Stimulated activated memory B cell treated with anti-CD40 and anti-IgM and Interleukin-4, amounts not matched to agents 10 μg/mL and 1 μg/mL and 100 μg/mL, for 72 hours (primary cell): Measurements from ENCODE around the gene FANCE.
"Not testable (repeated sequence)": the region's sequence is repeated elsewhere in the genome, so short reads cannot be mapped to it uniquely, and the experiment has no call there.

Experiments used
- ATAC-seq: fragments of 150-1000 bp; cut with Tn5 transposase; 2 replicates; pipeline ENCODE4 v1.10.0; 2021
- H3K27ac Mint-ChIP-seq: one replicate; pipeline ENCODE4 v1.8.0; 2022; ENCODE audit warnings: mild to moderate bottlenecking, mixed read lengths
- H3K27me3 Mint-ChIP-seq: one replicate; pipeline ENCODE4 v1.8.0; 2022; ENCODE audit warnings: mixed read lengths
- H3K36me3 Mint-ChIP-seq: one replicate; pipeline ENCODE4 v1.8.0; 2022; ENCODE audit warnings: mixed read lengths
- H3K4me1 Mint-ChIP-seq: one replicate; pipeline ENCODE4 v1.8.0; 2022; ENCODE audit warnings: mixed read lengths
- H3K4me3 Mint-ChIP-seq: one replicate; pipeline ENCODE4 v1.8.0; 2022; ENCODE audit warnings: mild to moderate bottlenecking, moderate library complexity, mixed read lengths
- H3K9me3 Mint-ChIP-seq: one replicate; pipeline ENCODE4 v1.8.0; 2022; ENCODE audit warnings: mixed read lengths

Gene FANCE

DNA sequence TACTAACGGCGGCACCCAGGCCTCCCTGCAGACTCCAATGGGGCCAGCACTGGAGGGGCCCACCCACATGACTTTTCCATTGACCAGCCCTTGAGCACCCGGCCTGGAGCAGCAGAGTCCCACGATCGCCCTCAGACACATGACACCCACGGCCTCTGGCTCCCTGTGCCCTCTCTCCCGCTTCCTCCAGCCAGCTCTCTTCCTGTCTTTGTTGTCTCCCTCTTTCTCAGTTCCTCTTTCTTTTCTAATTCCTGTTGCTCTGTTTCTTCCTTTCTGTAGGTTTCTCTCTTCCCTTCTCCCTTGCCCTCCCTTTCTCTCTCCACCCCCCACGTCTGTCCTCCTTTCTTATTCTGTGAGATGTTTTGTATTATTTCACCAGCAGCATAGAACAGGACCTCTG lies 26.1 kb upstream of the FANCE start:
- ATAC-seq = no peak
- no peaks in the 10 kb centered on the region for H3K27me3 Mint-ChIP-seq
- H3K9me3 Mint-ChIP-seq = peaks cover 11% of the 10 kb centered on the region
- peak overlapping the region; percentile 15 for H3K27ac Mint-ChIP-seq
- peaks cover 11% of the 10 kb centered on the region for H3K4me1 Mint-ChIP-seq
- H3K4me3 Mint-ChIP-seq = no peak overlapping the region
- H3K36me3 Mint-ChIP-seq = peaks cover 66% of the 10 kb centered on the region

DNA sequence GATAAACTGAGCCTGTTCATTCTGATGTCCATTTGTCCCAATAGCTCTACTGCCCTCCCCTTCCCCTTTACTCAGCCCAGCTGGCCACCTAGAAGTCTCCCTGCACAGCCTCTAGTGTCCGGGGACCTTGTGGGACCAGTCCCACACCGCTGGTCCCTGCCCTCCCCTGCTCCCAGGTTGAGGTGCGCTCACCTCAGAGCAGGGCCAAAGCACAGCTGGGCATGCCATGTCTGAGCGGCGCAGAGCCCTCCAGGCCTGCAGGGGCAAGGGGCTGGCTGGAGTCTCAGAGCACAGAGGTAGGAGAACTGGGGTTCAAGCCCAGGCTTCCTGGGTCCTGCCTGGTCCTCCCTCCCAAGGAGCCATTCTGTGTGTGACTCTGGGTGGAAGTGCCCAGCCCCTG lies 24.7 kb upstream of the FANCE start:
- no peaks in the 10 kb centered on the region for H3K27me3 Mint-ChIP-seq
- peaks cover 11% of the 10 kb centered on the region for H3K4me1 Mint-ChIP-seq
- peaks cover 11% of the 10 kb centered on the region for H3K9me3 Mint-ChIP-seq
- H3K27ac Mint-ChIP-seq = no peak overlapping the region
- peaks cover 57% of the 10 kb centered on the region for H3K36me3 Mint-ChIP-seq
- H3K4me3 Mint-ChIP-seq = no peak overlapping the region
- no peak for ATAC-seq

DNA sequence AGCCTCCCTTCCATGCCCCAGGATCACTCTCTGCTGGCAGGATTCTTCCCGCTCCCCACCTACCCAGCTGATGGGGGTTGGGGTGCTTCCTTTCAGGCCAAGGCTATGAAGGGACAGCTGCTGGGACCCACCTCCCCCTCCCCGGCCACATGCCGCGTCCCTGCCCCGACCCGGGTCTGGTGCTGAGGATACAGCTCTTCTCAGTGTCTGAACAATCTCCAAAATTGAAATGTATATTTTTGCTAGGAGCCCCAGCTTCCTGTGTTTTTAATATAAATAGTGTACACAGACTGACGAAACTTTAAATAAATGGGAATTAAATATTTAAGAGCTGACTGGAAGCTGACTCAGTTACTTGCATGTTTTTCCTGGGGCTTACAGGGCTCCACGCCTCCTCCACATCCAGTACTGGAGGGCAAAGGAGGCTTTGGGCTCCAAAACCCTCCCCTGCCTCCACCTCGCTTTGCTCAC lies 24.3 kb upstream of the FANCE start:
- Mint-ChIP-seq H3K36me3 (peaks cover 54% of the 10 kb centered on the region), H3K27me3 (no peaks in the 10 kb centered on the region), H3K4me1 (peaks cover 11% of the 10 kb centered on the region), H3K27ac (no peak overlapping the region), H3K4me3 (no peak overlapping the region), H3K9me3 (peaks cover 11% of the 10 kb centered on the region)
- ATAC-seq = no peak

DNA sequence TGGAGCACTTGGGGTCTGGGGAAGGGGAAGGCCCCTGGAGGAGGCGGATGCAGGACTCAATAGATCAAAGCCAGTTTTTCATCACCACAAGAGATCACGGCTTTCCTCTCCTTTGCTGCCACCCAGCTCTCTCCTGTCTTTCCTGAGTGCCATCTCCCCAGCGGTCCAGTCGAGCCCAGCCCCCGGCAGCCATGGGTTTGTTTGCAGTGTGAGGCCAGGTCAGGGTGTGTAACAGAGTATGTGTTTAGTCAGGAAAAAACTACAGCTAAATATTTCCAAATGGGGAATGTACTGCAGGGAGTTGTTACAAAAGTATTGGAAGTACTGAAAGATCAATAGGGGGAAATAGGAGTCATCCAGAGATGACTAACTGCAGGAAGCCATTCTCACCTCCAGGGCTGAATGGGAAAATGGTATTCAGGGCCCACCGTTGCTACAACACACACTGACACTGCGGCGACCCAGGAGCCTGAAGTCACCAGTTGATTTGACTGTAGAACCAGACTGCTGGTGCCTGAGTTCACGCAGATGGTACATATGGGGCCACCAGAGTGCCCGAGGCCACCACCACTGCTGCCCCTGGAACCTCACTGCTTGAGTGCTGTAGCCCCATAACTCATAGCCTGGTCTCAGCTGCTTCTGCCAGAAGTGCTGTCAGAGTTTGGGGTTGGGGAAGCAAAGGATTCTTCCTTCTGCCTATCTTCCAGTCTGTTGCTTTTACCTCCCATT lies 23.6 kb upstream of the FANCE start:
- Mint-ChIP-seq H3K36me3 (peaks cover 51% of the 10 kb centered on the region), H3K9me3 (peaks cover 11% of the 10 kb centered on the region), H3K4me3 (no peak overlapping the region), H3K27ac (no peak overlapping the region), H3K4me1 (peaks cover 11% of the 10 kb centered on the region), H3K27me3 (no peaks in the 10 kb centered on the region)
- no peak for ATAC-seq

DNA sequence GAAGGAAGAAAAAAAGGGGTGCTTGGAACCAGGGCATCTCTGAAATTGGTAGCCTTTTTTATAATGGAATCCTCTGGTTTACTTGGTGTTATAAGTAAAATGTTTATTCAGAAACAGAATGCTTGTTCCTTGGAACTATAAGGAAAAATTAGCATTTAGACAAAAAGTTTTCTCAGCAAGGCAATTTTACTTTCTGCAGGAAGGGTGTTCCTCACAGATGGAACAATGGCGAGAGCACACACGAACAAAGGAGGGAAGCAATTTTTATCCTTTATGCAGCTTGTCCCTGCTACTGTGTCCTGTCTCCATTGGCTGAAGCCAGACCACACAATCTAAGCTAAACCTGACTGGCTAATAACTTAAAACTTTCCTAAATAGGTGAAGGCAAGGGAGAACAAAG lies 22.7 kb upstream of the FANCE start:
- H3K4me1 Mint-ChIP-seq = peaks cover 11% of the 10 kb centered on the region
- no peak for ATAC-seq

DNA sequence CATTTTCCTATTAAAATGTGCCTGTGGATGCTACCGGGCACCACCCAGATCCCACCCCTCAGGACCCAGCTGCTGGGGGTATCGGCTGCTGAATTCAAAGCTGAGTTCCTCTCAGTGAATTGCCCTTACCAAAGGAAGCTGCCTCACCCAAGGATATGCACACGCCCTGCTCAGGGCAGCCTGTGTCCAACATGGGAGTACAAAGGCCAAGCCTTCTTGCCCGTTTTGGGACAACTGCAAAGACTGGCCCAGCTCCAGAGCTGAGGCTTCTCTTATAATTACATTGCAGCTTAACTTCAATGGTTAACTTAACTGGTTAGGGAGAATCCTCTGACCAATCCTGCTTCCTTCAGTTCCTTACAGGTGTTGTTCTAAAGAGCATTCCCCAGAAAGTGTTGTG lies 19.8 kb upstream of the FANCE start:
- Mint-ChIP-seq H3K4me3 (no peak overlapping the region), H3K27ac (no peak overlapping the region), H3K36me3 (peaks cover 18% of the 10 kb centered on the region), H3K9me3 (peaks cover 11% of the 10 kb centered on the region), H3K27me3 (no peaks in the 10 kb centered on the region), H3K4me1 (no peaks in the 10 kb centered on the region)
- ATAC-seq = no peak

More for the DNA sequence above, 22.7 kb upstream of the FANCE start:
- Mint-ChIP-seq H3K4me3 (no peak overlapping the region), H3K9me3 (peaks cover 11% of the 10 kb centered on the region), H3K27me3 (no peaks in the 10 kb centered on the region), H3K36me3 (peaks cover 42% of the 10 kb centered on the region), H3K27ac (no peak overlapping the region)

DNA sequence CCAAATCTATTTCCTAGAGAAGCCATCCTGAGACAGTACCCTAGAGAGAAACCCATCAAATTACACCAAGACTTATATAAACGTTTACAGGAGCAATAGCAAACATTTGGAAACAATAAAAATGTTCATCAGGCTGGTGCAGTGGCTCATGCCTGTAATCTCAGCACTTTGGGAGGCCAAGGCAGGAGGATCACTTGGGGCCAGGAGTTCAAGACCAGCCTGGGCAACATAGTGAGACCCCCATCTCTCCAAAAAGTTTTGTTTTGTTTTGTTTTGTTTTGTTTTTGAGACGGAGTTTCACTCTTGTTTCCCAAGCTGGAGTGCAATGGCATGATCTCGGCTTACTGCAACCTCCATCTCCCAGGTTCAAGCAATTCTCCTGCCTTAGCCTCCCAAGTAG lies 19.4 kb upstream of the FANCE start:
- not testable (repeated sequence) for ATAC-seq
- H3K36me3 Mint-ChIP-seq = peaks cover 14% of the 10 kb centered on the region

DNA sequence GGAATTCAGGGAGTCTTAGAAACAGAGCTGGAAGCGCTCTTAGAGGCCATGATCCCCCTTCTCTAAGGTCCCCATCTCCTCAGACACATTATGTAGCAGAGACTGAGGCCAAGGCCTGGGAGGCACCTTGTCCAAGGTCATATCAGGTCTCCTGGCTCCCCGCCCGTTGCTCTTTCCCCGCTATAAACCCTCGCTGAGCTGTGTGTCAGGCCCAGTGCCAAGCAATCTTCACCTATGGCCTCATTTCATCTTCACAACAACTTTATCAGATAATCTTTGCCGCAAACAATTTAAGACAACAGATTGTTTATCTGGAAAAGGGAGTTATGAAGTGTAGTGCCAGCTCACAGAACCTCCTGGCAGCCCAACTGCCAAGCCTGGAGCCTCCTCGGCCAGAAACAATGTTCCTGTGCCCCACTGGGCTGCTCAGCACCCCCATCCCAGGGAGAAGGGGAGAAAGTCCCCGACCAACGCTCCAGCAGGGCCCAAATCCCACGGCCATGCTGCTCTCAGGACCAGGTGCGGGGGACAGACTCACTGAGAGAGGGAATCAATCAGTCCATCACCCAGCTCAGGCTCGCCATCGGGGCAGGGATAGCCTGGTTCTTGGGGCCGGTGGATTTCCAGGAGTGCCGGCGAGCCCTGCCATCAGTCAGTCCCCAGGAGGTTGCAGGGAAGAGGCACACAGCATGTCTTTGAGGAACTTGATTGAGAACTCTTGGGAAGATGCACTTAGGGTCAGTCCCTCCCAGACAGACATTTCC lies 16.9 kb upstream of the FANCE start:
- Mint-ChIP-seq H3K9me3 (no peaks in the 10 kb centered on the region), H3K27me3 (no peaks in the 10 kb centered on the region), H3K36me3 (peaks cover 2% of the 10 kb centered on the region), H3K4me1 (no peaks in the 10 kb centered on the region), H3K27ac (no peak overlapping the region), H3K4me3 (no peak overlapping the region)
- ATAC-seq = peak; percentile 16

More for the DNA sequence above, 19.4 kb upstream of the FANCE start:
- not testable (repeated sequence) for H3K27ac Mint-ChIP-seq, H3K4me1 Mint-ChIP-seq, H3K4me3 Mint-ChIP-seq, H3K27me3 Mint-ChIP-seq
- H3K9me3 Mint-ChIP-seq = peaks cover 11% of the 10 kb centered on the region

DNA sequence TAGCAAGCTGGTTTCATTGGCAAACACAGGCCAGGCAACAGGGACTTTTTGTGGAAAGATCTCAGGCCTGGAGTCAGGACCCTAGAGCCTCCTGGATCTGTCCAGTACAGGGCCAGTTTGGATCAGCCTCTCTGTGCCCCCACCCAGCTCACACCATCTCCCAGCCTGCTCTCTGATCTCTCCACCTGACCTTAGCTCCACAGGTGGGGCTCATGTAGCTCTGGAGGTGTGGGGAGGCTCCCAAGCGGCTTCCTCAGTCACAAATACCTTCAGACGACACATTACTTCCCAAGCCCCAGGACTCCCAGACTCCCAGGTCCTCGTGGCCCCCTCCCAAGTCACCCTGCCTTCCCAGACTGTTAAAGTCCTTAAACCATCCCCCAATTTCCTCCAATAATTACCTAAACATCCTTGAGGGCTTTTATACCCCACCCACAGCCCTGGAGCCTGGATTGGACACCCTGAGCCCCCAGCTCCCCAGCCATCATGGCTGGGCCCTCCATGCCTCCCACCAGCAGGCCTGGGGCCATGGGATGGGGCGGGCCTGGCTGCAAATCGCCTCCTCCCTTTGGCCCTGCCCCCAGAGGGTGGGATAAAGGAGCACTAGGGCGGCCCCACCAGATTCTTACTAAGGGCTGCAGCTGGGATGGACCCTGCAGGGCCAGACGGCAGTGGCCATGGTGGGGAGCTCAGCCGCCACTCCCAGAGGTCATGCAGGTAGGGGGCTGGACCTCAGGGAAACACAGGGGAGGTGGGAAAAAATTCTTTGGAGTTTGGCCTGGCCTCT lies 15.9 kb upstream of the FANCE start:
- Mint-ChIP-seq H3K4me1 (no peaks in the 10 kb centered on the region), H3K4me3 (no peak overlapping the region), H3K27me3 (no peaks in the 10 kb centered on the region), H3K36me3 (no peaks in the 10 kb centered on the region), H3K27ac (no peak overlapping the region), H3K9me3 (no peaks in the 10 kb centered on the region)
- ATAC-seq = peak; percentile 20

DNA sequence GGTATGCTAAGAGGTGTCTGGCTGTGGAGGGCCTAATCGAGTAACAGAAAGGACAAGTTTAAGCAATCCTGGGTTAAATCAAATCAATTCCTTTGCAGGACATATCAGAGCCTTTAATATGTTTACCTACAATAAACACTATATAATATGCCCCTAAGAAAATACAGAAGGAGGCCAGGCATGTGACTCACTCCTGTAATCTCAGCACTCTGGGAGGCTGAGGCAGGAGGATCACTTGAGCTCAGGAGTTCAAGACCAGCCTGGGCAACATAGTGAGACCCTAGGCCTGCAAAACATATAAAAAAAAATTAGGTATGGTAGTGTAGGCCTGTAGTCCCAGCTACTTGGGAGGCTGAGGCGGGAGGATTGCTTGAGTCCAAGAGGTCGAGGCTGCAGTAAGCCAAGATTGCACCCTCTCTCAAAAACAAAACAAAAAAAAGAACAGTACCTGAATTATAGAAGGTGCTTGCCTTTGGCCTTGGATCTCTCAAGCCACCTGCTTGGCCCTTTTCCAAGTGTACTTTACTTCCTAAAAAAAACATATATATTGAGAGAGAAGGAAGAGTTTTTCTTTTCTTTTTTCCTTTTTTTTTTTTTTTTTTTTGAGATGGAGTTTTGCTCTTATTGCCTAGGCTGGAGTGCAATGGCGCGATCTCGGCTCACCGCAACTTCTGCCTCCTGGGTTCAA lies 13.6 kb upstream of the FANCE start:
- not testable (repeated sequence) for H3K4me3 Mint-ChIP-seq, ATAC-seq

DNA sequence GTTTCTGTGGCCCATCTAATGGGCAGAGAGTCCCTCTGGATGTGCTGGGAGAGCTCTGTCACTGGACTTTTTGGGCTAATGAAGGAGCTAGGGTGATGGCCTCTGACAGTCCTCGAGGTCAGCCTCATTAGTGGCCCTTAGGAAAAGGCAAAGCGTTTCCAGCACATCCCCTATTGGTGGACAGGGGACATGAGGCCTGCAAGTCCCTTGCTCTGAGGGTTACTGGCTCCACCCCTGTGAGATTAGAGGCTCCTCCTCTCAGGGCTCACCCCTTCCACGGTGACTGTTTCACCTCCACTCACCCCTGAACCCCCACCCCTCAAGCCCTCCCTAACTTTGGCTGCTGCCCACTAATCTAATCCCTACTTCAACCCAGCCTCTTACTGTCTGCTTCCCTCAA lies 12.8 kb upstream of the FANCE start:
- no peak overlapping the region for H3K27ac Mint-ChIP-seq
- H3K4me1 Mint-ChIP-seq = no peaks in the 10 kb centered on the region
- no peak for ATAC-seq
- H3K9me3 Mint-ChIP-seq = no peaks in the 10 kb centered on the region
- no peaks in the 10 kb centered on the region for H3K36me3 Mint-ChIP-seq
- H3K27me3 Mint-ChIP-seq = no peaks in the 10 kb centered on the region
- no peak overlapping the region for H3K4me3 Mint-ChIP-seq

More for the DNA sequence above, 13.6 kb upstream of the FANCE start:
- not testable (repeated sequence) for H3K27me3 Mint-ChIP-seq, H3K27ac Mint-ChIP-seq, H3K9me3 Mint-ChIP-seq, H3K4me1 Mint-ChIP-seq, H3K36me3 Mint-ChIP-seq

DNA sequence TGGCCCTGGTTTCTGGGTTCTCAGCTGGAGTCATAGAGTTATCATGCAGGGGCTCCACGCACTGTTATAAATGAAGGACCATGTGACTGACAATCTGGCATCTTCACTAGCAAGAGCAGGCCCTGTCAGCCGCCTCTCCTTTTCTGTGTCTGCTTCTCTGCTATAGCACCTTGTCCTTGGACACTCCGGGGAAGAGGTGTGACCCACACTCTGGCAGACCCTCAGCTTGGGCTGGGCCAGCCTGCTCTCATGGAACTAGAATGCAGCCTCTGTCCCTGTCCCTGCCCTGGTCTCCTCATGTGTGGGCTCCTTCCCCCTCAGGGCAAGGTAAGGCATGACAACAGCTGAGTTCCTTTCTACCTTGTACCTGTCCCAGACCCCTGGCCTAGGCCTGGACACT lies 10.9 kb upstream of the FANCE start:
- Mint-ChIP-seq H3K4me3 (no peak overlapping the region), H3K9me3 (no peaks in the 10 kb centered on the region), H3K27me3 (no peaks in the 10 kb centered on the region), H3K27ac (no peak overlapping the region), H3K36me3 (no peaks in the 10 kb centered on the region), H3K4me1 (no peaks in the 10 kb centered on the region)
- ATAC-seq = no peak

DNA sequence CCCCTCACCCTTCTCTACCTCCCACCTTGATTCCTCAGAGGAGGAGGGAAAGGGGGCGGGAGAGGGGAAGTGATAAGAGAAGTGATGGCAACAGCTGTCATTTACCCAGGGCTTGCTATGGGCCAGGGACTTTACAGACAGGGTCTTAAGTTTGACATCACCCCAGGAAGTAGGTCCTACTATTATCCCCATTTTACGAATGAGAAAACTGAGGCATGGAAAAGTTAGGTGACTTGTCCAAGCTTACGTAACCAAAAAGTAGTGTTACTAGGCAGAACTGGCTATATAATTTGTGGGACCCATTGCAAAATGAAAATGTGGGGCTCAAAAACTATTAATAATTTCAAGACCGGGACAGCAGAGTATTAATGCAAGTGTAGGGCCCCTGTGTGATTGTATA lies 10.5 kb upstream of the FANCE start:
- H3K27ac Mint-ChIP-seq = no peak overlapping the region
- no peak overlapping the region for H3K4me3 Mint-ChIP-seq
- no peak for ATAC-seq
- H3K27me3 Mint-ChIP-seq = no peaks in the 10 kb centered on the region
- no peaks in the 10 kb centered on the region for H3K9me3 Mint-ChIP-seq
- no peaks in the 10 kb centered on the region for H3K36me3 Mint-ChIP-seq
- no peaks in the 10 kb centered on the region for H3K4me1 Mint-ChIP-seq

DNA sequence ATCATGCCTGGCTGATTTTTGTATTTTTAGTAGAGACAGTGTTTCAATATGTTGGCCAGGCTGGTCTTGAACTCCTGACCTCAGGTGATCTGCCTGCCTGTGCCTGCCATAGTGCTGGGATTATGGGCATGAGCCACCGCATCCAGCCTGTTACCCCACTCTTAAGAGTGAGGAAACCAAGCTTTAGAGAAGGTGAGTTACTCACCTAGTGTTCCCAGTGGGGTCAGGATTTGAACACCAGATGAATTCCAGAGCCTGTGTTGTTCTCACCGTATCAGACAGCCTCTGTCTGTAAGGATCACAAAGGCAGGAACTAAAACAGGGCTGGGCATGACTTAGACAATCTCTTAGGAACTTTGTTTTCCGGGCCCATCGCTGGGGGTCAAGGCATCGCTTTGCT lies 9.4 kb upstream of the FANCE start:
- no peak for ATAC-seq
- Mint-ChIP-seq H3K27me3 (no peaks in the 10 kb centered on the region), H3K4me1 (no peaks in the 10 kb centered on the region), H3K27ac (no peak overlapping the region), H3K36me3 (no peaks in the 10 kb centered on the region), H3K4me3 (no peak overlapping the region), H3K9me3 (no peaks in the 10 kb centered on the region)
